Measurements from ENCODE around the gene SLC7A7.
"Not testable (repeated sequence)": the region's sequence is repeated elsewhere in the genome, so short reads cannot be mapped to it uniquely, and the experiment has no call there.

The SLC7A7 gene

DNA sequence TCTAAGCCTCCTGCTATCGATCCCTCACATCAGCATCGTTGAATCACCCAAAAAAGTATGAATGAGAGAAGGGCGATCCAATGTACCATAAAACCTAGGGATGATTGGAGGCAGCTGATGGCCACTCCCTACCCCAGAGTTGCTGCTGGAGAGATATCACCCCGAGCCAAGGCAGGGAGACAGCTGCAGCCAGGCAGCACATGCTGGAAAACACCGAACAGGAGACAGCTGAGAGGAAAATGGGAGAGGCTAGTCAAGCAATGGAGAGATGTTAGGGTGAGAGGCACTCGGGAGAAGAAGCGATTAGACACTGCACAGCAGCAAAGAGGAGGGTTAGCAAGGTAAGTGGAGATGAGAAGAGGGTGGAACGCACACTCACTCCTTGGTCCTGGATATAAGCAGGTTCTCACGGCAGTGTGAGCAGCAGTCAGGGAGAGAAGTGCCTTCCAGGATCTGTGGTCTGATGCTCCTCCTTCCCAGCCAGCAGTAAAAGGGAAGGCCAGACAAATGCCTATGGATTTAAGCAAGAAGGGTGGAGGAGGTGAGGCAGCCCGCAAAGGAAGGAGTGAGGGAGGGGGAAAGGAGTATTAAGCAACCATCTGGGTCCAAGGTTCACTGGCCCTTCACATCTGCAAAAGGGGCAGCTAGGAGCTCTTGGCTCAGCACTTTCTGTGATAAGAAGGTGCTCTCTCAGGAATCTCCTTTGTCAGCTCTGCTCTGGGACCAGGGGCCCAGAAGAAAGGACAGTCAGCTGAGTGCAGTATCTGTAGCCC, at the start of gene SLC7A7:
Gene SLC7A7, minus strand, starts transcription at position 495 of the 773 bp plus-strand sequence. CDS start 2,037 bp downstream, outside the sequence.
- DNase-seq (ENCODE audit: low read depth): no peak

DNA sequence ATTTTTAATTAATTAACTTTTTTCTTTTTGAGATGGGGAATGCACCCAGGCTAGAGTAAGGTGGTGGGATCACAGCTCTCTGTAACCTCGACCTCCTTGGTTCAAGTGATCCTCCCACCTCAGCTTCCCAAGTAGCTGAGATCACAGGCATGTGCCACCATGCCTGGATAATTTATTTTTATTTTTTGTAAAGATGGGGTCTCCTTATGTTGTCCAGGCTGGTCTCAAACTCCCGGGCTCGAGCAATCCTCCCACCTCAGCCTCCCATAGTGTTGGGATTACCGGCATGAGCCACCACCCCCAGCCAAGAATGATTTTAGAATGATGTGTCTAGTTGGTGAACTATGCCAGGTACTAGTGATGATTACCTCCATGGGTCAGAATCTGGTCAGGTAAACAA, 49.7 kb upstream of the SLC7A7 start:
- no peak for DNase-seq (ENCODE audit: low read depth)

DNA sequence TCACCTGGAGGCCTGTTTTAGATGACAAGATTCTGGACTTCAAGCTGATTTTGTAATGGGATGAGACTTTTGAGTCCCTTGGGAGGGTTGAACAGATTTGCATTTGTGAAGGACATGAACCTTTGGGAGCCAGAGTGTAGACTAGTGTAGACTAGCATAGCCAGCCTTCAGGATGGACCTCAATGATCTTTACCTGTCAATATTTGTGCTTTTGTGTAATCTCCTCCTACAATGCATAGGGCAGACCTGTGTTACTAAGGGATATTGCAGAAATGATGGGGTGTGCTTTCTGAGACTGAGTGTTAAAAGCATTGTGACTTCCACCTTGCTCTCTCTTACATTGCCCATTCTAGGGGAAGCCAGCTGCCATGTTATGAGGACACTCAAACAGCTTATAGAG, 46.4 kb upstream of the SLC7A7 start:
- DNase-seq (ENCODE audit: low read depth): no peak

DNA sequence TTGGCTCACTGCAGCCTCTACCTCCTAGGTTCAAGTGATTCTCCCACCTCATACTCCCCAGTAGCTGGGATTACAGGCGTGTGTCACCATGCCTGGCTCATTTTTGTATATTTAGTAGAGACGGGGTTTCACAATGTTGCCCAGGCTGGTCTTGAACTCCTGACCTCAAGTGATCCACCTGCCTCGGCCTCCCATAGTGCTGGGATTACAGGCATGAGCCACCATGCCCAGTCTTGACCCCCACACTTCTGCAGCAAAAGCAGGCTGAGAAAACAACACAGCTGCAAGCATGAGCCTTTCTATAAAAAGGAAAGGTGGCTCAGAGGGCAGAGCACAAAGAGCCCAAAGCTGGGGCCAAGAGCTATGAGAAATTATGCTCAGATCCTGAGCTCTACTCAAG, 45.1 kb upstream of the SLC7A7 start:
- DNase-seq (ENCODE audit: low read depth): not testable (repeated sequence)

DNA sequence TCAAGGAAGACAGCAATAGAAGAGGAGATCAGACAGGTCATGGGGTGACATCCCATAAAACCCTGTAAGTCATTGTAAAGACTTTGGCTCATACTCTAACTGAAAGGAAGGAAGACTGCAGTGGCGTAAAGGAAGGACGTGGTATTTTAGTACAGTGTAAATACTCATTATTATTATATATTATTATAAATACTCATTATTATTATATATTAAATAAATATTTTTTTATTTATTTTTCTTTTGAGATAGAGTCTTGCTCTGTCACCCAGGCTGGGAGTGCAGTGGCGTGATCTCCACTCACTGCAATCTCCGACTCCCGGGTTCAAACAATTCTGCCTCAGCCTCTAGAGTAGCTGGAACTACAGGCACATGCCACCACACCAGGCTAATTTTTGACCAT, 41.2 kb upstream of the SLC7A7 start:
- no peak for DNase-seq (ENCODE audit: low read depth)

- no peak for DNase-seq (ENCODE audit: low read depth)
Observed at GRCh38 chr14:22854963-22855724, 39.9 kb upstream of the SLC7A7 start.

DNA sequence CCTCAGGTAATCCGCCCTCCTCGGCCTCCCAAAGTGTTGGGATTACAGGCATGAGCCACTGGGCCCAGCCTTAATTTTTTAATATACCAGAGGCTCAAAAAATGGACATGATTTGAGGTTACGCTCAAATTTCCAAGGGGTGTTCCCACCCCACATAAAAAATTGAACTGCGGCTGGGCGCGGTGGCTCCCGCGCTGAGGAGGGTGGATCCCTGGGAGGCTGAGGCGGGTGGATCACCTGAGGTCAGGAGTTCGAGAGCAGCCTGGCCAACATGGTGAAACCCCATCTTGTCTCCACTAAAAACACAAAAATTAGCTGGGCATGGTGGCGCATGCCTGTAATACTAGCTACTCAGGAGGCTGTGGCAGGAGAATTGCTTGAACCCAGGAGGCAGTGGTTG, 39.1 kb upstream of the SLC7A7 start:
- DNase-seq (ENCODE audit: low read depth): not testable (repeated sequence)

DNA sequence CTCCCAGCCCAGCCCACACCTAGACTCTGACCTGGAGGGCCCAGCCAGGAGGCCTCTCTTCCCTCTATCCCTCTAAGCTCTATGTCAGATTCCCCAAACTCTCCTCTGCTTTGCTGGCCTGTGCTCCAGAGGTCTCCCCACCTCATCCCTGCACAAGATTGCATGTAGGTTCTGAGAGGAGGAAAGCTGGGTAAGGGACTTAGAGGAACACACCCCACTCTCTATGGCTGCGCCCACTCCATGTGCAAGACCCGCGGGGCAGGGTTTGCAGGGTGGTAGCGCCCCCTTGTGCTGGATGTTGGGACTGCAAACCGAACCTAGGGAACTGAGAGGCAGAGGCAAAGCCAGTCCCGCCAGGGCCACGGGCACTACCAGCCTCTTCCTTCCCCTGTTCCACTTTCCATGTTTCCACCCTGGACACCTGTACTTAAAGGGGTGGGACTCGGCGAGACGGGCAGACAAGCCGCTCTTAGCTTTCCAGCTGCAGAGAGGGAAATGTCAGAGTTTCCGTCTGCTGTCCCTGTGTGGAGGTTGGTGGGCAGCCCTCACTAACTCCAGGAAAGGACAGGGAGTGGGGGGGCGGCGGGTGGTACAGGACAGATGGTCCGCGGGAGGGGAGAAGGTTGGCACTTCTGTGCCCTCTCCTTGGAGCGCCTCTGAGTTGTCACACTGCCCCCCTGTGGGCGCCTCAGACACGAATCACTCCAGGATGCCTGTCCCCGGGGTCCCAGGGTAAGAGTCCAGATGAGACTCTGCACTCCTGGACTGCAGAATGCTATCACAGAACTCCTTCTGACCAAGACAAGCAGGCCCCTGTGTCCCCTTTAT, 37.9 kb upstream of the SLC7A7 start:
- no peak for DNase-seq (ENCODE audit: low read depth)

DNA sequence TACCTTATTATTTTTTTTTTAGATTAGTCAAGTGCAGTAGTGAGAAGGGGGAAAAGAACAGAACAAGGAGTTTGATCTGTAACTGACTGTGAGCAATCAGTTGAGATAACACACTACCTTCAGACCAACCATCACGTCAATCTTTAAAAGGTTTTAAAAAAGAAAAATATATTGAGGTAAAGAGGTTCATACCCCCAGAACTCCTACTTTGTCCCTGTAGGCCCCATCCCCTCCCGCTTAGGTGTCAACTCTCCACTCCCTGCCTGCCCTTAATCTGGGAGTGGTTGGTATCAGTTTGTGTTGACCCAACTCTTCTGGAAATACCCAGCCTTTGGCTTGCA, 37.3 kb upstream of the SLC7A7 start:
- no peak for DNase-seq (ENCODE audit: low read depth)

- DNase-seq (ENCODE audit: low read depth): not testable (repeated sequence)
Observed at GRCh38 chr14:22852178-22852577, 36.9 kb upstream of the SLC7A7 start.

DNA sequence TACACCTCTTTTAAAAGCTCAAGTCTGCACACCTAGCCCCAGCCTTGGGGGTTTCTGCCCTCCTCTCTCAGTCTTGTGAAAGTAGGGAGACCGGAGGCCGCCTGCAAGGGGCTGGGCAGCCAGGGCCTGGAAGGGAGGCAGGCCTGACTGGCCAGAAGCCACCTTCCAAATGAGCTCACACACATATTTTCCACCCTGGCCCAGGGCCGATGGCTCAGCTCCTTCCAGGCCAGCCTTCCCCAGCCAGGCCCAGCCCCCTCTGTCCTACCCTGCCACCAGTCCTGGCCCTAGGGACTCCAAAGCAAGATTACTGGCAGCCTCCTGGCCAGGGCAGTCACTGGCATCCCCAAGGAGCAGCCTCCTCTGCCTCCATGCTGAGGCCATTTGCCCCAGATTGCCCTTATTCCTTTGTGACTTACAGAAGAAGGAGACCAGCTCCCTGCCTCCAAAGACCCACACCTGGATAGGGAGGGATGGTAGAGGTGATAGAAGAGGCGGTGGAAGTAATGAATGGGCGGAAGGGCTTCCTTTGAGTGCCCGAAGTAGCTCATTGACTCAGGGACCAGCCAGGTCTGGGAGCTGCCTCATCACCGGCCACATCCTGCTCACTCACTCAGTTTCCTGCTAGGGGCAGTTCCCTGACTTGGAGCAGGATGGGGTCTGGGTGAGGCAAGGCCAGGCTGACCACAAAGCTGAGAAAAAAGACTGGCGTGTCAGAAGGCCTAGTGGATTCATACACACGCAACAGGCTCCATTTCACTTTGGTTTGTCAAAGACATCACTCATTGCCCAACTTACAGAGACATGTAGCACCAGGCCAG, 35.9 kb upstream of the SLC7A7 start:
- DNase-seq (ENCODE audit: low read depth): peak; percentile 90

DNA sequence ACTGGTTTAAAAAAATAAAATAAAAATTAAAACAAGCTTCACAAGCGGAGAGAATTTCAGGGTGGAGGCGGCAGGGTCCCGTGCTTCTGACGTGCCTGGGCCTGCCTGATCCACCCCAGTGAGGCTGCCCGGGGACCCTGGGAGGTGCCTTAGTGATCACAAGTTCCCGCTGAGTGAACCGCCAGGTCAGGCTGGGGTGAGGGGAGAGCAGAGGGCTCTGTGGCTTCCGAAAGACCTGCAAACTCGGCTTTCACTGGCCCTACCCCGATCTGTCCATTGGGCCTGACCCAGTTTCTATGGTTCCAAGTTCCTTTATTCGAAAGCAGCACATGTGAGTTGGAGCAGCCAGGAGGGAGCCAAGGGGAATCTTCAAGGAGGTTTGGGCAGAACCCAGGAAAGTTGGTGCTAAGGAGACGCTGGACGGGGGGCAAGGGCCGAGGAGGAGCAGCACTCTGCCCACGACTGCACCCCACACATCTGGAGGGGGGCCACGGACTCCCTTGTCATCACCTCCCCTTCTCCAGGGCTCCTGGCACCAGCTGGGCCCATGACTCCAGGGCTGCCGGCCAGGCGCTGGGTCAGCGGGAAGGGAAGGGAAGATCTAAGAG, 34.1 kb upstream of the SLC7A7 start:
- DNase-seq (ENCODE audit: low read depth): no peak

GRCh38 chr14:22848351-22849164, 33.3 kb upstream of the SLC7A7 start:
- DNase-seq (ENCODE audit: low read depth): no peak

GRCh38 chr14:22847661-22848341, 32.6 kb upstream of the SLC7A7 start:
- no peak for DNase-seq (ENCODE audit: low read depth)

GRCh38 chr14:22846811-22847307, 31.6 kb upstream of the SLC7A7 start:
- DNase-seq (ENCODE audit: low read depth): no peak

DNA sequence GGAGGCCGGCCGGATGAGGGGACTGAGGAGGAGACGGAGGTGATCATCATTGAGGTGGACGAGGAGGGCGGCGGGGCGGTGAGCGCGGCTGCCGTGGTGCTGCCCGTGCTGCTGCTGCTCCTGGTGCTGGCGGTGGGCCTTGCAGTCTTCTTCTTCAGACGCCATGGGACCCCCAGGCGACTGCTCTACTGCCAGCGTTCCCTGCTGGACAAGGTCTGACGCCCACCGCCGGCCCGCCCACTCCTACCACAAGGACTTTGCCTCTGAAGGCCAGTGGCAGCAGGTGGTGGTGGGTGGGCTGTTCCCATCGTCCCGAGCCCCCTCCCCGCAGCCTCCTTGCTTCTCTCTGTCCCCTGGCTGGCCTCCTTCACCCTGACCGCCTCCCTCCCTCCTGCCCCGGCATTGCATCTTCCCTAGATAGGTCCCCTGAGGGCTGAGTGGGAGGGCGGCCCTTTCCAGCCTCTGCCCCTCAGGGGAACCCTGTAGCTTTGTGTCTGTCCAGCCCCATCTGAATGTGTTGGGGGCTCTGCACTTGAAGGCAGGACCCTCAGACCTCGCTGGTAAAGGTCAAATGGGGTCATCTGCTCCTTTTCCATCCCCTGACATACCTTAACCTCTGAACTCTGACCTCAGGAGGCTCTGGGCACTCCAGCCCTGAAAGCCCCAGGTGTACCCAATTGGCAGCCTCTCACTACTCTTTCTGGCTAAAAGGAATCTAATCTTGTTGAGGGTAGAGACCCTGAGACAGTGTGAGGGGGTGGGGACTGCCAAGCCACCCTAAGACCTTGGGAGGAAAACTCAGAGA, 30.8 kb upstream of the SLC7A7 start:
- DNase-seq (ENCODE audit: low read depth): no peak

GRCh38 chr14:22845103-22845394, 29.8 kb upstream of the SLC7A7 start:
- no peak for DNase-seq (ENCODE audit: low read depth)

GRCh38 chr14:22844221-22845102, 29.2 kb upstream of the SLC7A7 start:
- no peak for DNase-seq (ENCODE audit: low read depth)
